Thoracic aorta (tissue), 2 donors: ENCODE data around the gene PITPNM1. TPM values are rescaled to one million over a fixed set of nuclear protein-coding genes. Genes with fewer than 3 reads are reported as not detected.

Experiments
- ATAC-seq: fragments of 150-250 bp; one replicate; pipeline ENCODE4 v1.8.0; 2017; ENCODE audit warnings: low read depth; ENCODE audit not compliant: insufficient number of reproducible peaks, low FRiP score
- DNase-seq: peaks from one replicate; pipeline ENCODE4 v3.0.0-alpha.2; 2020; ENCODE audit warnings: low spot score
- H3K27ac ChIP-seq, 2 donors: fragments of 200-600 bp; sonication (generic); 1 replicate in 1 of 2; 2 replicates in 1 of 2; pipeline ENCODE4 v1.5.1; 2016; ENCODE audit warnings: mild to moderate bottlenecking in 2 of 2, moderate library complexity in 2 of 2
- H3K27me3 ChIP-seq: fragments of 200-600 bp; sonication (generic); replicated peaks from 2 replicates; pipeline ENCODE4 v1.6.0; 2016; ENCODE audit warnings: mild to moderate bottlenecking; ENCODE audit not compliant: insufficient read depth
- H3K36me3 ChIP-seq: fragments of 200-600 bp; sonication (generic); one replicate; pipeline ENCODE4 v1.5.1; 2016
- H3K4me1 ChIP-seq, 2 donors: fragments of 200-600 bp; sonication (generic); 1 replicate in 1 of 2; 2 replicates in 1 of 2; pipeline versions ENCODE4 v1.5.1 to v1.6.0; 2016; ENCODE audit warnings: low read depth in 2 of 2, mild to moderate bottlenecking in 1 of 2; ENCODE audit not compliant: control insufficient read depth in 1 of 2
- H3K4me3 ChIP-seq: fragments of 200-600 bp; sonication (generic); 2 replicates; pipeline ENCODE4 v1.5.1; 2016; ENCODE audit warnings: mild to moderate bottlenecking
- H3K9me3 ChIP-seq: fragments of 200-600 bp; sonication (generic); 2 replicates; pipeline ENCODE4 v1.5.1; 2016
- CTCF ChIP-seq: fragments of 200-600 bp; sonication (generic); IDR thresholded peaks from one replicate; pipeline ENCODE4 v1.5.1; 2019; ENCODE audit warnings: antibody characterized with exemption
- total RNA-seq, 2 donors: library from RNA; depleted of rRNA; stranded (reverse); fragments of >200 nt; gene quantifications; one replicate each; pipeline versions ENCODE4 v1.1.0 to v1.2.3, GENCODE V29; 2016

The PITPNM1 gene
- total RNA-seq, 2 donors from 2014 or later, result 27.1 to 32.5 TPM

- H3K9me3 ChIP-seq, result no peaks in the 10 kb centered on the region
- no peak for DNase-seq
- H3K27ac ChIP-seq, result no peak overlapping the region
- no peaks in the 10 kb centered on the region for H3K36me3 ChIP-seq
- H3K4me1 ChIP-seq, result no peaks in the 10 kb centered on the region
- no peak for ATAC-seq
- TF ChIP-seq CTCF, result no peak
- H3K4me3 ChIP-seq, result no peak overlapping the region
- H3K27me3 ChIP-seq, result no peaks in the 10 kb centered on the region
Observed at GRCh38 chr11:67532889-67533288, 27.7 kb upstream of the PITPNM1 start.

GRCh38 chr11:67530282-67530592 is 25.1 kb upstream of the PITPNM1 start:
- no peak for TF ChIP-seq CTCF
- no peak overlapping the region for H3K27ac ChIP-seq
- no peaks in the 10 kb centered on the region for H3K27me3 ChIP-seq
- ATAC-seq, result no peak
- no peaks in the 10 kb centered on the region for H3K4me1 ChIP-seq
- no peak overlapping the region for H3K4me3 ChIP-seq
- DNase-seq, result no peak
- H3K9me3 ChIP-seq, result no peaks in the 10 kb centered on the region
- H3K36me3 ChIP-seq, result no peaks in the 10 kb centered on the region

- no peak for TF ChIP-seq CTCF
- H3K27me3 ChIP-seq, result no peaks in the 10 kb centered on the region
- no peaks in the 10 kb centered on the region for H3K4me1 ChIP-seq
- no peak overlapping the region for H3K27ac ChIP-seq
- no peaks in the 10 kb centered on the region for H3K9me3 ChIP-seq
- DNase-seq (no peak), ATAC-seq (no peak)
- H3K36me3 ChIP-seq, result no peaks in the 10 kb centered on the region
- no peak overlapping the region for H3K4me3 ChIP-seq
Observed at GRCh38 chr11:67528376-67528775, 23.2 kb upstream of the PITPNM1 start.

- H3K4me1 ChIP-seq, result no peaks in the 10 kb centered on the region
- no peaks in the 10 kb centered on the region for H3K27me3 ChIP-seq
- no peak for TF ChIP-seq CTCF
- no peak for ATAC-seq
- H3K36me3 ChIP-seq, result no peaks in the 10 kb centered on the region
- H3K27ac ChIP-seq, result no peak overlapping the region
- H3K4me3 ChIP-seq, result no peak overlapping the region
- H3K9me3 ChIP-seq, result no peaks in the 10 kb centered on the region
- DNase-seq, result no peak
Observed at GRCh38 chr11:67525275-67525976, 20.3 kb upstream of the PITPNM1 start.

- no peak for DNase-seq
- Histone ChIP-seq H3K4me3 (no peak overlapping the region), H3K4me1 (no peaks in the 10 kb centered on the region), H3K27me3 (no peaks in the 10 kb centered on the region), H3K9me3 (no peaks in the 10 kb centered on the region), H3K36me3 (no peaks in the 10 kb centered on the region), H3K27ac (no peak overlapping the region)
- TF ChIP-seq CTCF, result no peak
- no peak for ATAC-seq
Observed at GRCh38 chr11:67524480-67524808, 19.3 kb upstream of the PITPNM1 start.
